HCT116 (cell line): Measurements from ENCODE around the gene ABCC1.

ENCODE experiments used
- CEBPB ChIP-seq: IDR thresholded peaks from 2 replicates; pipeline ENCODE4 v1.6.1; 2012; ENCODE audit warnings: low read depth
- POLR2A ChIP-seq: IDR thresholded peaks from 2 replicates; pipeline ENCODE4 v1.7.0; 2011; ENCODE audit warnings: borderline replicate concordance; ENCODE audit not compliant: insufficient read depth, insufficient read length; ENCODE audit errors: extremely low read depth
- POLR2AphosphoS5 ChIP-seq: IDR thresholded peaks from 2 replicates; pipeline ENCODE4 v1.6.1; 2011; ENCODE audit warnings: mild to moderate bottlenecking, low read depth, low read length, moderate library complexity
- YY1 ChIP-seq: IDR thresholded peaks from 2 replicates; pipeline ENCODE4 v1.6.1; 2011; ENCODE audit warnings: low read length, low read depth, moderate library complexity, mild to moderate bottlenecking; ENCODE audit not compliant: insufficient replicate concordance; ENCODE audit errors: extremely low read depth
- TF ChIP-seq, protein P1 (sequence below), 3 experiments: fragments of 200-600 bp in 1 of 3; sonication (generic) in 1 of 3; IDR thresholded peaks in 2 of 3; conservative IDR thresholded peaks in 1 of 3; 2 replicates each; pipeline ENCODE4 v1.5.1; 2012 to 2017; ENCODE audit warnings: low read depth in 2 of 3, low read length in 2 of 3, antibody characterized with exemption in 1 of 3, borderline replicate concordance in 1 of 3, control low read depth in 1 of 3, mild to moderate bottlenecking in 1 of 3, mixed read lengths in 1 of 3, mixed run types in 1 of 3, moderate library complexity in 1 of 3; ENCODE audit not compliant: insufficient read depth in 1 of 3
- TF ChIP-seq, protein P2 (sequence below): IDR thresholded peaks from 2 replicates; pipeline ENCODE4 v1.6.1; 2012; ENCODE audit warnings: low read depth
- TF ChIP-seq, protein P3 (sequence below): IDR thresholded peaks from 2 replicates; pipeline ENCODE4 v1.6.1; 2012

DNA sequence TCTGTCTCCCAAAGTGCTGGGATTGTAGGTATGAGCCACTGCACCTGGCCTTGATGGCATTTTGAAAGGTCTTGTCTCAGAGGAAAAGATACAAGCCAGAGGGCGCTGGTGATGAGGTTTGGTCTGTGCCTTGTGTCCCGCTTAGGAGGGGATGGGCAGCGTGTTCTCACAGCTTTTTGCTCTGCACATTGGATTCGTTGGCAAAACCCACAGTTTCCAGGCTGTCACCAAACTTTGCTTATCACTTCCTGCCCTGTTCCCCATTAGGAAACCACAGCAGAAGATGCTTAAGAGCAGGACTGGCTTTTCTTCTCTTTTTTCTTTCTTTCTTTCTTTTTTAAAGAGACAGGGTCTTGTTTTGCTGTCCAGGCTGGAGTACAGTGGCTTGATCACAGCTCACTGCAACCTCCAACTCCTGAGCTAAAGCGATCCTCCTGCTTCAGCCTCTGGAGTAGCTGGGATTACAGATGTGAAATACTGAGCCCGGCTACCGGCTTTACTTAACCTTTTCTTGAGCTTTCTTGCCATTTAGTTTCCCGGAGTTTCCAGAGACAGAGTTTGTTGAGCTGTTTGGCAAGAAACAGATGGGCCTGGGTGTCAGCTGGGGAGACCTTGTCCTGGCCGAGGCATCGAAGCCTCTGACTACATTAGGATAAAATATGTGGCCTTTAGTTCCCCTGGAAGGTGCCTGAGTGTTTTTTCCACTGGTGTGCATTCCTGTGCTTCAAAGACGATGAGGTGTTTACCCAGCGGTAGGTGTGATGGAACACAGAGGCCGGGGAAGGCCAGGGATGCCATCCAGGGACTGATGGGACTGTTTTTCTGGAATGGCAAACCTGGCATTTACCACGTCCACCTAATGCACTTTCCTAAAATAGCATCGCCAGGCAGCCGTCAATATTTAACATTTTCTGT is 112.9 kb downstream of the ABCC1 start:
- TF ChIP-seq, protein P1, sequence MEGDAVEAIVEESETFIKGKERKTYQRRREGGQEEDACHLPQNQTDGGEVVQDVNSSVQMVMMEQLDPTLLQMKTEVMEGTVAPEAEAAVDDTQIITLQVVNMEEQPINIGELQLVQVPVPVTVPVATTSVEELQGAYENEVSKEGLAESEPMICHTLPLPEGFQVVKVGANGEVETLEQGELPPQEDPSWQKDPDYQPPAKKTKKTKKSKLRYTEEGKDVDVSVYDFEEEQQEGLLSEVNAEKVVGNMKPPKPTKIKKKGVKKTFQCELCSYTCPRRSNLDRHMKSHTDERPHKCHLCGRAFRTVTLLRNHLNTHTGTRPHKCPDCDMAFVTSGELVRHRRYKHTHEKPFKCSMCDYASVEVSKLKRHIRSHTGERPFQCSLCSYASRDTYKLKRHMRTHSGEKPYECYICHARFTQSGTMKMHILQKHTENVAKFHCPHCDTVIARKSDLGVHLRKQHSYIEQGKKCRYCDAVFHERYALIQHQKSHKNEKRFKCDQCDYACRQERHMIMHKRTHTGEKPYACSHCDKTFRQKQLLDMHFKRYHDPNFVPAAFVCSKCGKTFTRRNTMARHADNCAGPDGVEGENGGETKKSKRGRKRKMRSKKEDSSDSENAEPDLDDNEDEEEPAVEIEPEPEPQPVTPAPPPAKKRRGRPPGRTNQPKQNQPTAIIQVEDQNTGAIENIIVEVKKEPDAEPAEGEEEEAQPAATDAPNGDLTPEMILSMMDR (IDR thresholded peaks at IDR 0.05 in 2 of 3, conservative IDR thresholded peaks at IDR 0.05 in 1 of 3; ENCODE audit: borderline replicate concordance in 1 of 3, insufficient read depth in 1 of 3, low read depth in 2 of 3, low read length in 2 of 3) = no peak
- no peak for TF ChIP-seq YY1
- no peak for TF ChIP-seq POLR2A
- TF ChIP-seq POLR2AphosphoS5 = no peak
- TF ChIP-seq, protein P2, sequence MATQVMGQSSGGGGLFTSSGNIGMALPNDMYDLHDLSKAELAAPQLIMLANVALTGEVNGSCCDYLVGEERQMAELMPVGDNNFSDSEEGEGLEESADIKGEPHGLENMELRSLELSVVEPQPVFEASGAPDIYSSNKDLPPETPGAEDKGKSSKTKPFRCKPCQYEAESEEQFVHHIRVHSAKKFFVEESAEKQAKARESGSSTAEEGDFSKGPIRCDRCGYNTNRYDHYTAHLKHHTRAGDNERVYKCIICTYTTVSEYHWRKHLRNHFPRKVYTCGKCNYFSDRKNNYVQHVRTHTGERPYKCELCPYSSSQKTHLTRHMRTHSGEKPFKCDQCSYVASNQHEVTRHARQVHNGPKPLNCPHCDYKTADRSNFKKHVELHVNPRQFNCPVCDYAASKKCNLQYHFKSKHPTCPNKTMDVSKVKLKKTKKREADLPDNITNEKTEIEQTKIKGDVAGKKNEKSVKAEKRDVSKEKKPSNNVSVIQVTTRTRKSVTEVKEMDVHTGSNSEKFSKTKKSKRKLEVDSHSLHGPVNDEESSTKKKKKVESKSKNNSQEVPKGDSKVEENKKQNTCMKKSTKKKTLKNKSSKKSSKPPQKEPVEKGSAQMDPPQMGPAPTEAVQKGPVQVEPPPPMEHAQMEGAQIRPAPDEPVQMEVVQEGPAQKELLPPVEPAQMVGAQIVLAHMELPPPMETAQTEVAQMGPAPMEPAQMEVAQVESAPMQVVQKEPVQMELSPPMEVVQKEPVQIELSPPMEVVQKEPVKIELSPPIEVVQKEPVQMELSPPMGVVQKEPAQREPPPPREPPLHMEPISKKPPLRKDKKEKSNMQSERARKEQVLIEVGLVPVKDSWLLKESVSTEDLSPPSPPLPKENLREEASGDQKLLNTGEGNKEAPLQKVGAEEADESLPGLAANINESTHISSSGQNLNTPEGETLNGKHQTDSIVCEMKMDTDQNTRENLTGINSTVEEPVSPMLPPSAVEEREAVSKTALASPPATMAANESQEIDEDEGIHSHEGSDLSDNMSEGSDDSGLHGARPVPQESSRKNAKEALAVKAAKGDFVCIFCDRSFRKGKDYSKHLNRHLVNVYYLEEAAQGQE = no peak
- TF ChIP-seq CEBPB = no peak
- TF ChIP-seq, protein P3, sequence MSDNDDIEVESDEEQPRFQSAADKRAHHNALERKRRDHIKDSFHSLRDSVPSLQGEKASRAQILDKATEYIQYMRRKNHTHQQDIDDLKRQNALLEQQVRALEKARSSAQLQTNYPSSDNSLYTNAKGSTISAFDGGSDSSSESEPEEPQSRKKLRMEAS = no peak
